ENCODE measurements around the gene CACNG6.

Gene CACNG6

DNA sequence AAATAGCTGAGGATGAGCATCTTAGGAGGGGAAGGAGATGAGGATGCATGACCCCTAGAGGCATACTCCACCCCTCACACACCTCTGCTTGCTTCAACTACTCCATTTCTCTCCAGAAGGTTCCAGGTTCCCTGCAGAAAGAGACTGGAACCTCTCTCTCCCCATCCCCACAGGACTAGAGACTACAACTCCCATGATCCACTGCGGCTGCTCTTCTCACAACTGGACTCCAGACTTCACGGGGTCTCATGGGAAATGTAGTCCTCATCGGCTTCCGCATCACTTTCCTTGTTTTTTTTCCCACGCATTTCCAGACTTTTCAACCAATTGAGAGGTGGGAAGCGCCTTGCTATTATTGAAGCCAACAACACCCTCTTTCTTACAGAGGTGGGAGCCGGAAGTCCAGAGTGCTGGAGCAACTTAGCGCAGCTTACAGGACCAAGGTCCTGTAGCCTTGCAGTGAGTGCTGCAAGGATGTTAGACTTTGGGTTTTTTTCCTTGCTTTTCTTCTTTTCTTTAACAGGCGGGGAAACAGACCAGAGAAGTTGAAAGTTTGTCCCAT is 13.9 kb upstream of the CACNG6 start:
- Histone ChIP-seq H3K36me3 (ENCODE audit: control insufficient read depth, insufficient read depth, low read length) (no peaks in the 10 kb centered on the region), H3K4me1 (ENCODE audit: control insufficient read depth, insufficient read depth, low read length) (peaks cover 27% of the 10 kb centered on the region), H3K27me3 (ENCODE audit: control insufficient read depth, insufficient read depth, low read length) (peaks cover 43% of the 10 kb centered on the region), H3K9ac (ENCODE audit: low read length) (no peak overlapping the region), H3K9me3 (ENCODE audit: control insufficient read depth, low read length) (no peaks in the 10 kb centered on the region), H3K4me3 (ENCODE audit: low read length) (no peak overlapping the region)

DNA sequence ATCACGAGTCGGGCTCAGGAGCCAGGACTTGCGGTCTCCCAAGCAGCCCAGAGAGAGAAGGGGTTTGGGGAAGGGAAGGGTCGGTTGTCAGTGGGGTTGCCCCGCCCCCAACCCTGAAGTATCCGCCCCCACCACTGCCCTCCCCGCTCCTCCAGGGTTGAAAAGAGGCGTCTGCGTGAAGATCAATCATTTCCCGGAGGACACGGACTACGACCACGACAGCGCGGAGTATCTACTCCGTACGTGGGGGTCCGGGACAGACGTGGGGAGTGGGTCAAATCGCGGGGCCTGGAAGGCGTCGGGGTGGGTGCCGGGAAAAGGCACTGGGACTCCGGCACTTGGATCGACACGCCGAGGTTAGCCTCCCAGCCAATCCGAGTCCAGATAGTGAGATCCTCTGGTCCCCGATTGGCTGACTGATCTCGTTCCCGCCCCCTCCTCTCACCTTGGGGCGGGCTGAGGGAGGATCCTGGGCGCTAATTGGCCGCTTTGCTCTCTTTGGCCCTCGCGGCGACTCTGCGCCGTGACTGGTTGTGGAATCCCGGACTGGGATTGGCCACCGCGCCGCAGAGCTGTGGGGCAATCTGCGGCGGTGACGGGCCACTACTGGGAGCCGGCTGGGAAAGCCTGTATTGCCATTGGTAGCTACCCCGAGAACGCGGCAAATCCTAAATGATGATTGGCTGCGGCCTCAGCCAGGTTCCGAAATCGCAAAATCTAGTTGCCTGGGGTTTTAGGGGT is 13.3 kb upstream of the CACNG6 start:
- Histone ChIP-seq H3K9me3 (ENCODE audit: control insufficient read depth, low read length) (no peaks in the 10 kb centered on the region), H3K4me3 (ENCODE audit: low read length) (no peak overlapping the region), H3K9ac (ENCODE audit: low read length) (no peak overlapping the region), H3K4me1 (ENCODE audit: control insufficient read depth, insufficient read depth, low read length) (peaks cover 27% of the 10 kb centered on the region), H3K27me3 (ENCODE audit: control insufficient read depth, insufficient read depth, low read length) (peaks cover 43% of the 10 kb centered on the region), H3K36me3 (ENCODE audit: control insufficient read depth, insufficient read depth, low read length) (no peaks in the 10 kb centered on the region)

DNA sequence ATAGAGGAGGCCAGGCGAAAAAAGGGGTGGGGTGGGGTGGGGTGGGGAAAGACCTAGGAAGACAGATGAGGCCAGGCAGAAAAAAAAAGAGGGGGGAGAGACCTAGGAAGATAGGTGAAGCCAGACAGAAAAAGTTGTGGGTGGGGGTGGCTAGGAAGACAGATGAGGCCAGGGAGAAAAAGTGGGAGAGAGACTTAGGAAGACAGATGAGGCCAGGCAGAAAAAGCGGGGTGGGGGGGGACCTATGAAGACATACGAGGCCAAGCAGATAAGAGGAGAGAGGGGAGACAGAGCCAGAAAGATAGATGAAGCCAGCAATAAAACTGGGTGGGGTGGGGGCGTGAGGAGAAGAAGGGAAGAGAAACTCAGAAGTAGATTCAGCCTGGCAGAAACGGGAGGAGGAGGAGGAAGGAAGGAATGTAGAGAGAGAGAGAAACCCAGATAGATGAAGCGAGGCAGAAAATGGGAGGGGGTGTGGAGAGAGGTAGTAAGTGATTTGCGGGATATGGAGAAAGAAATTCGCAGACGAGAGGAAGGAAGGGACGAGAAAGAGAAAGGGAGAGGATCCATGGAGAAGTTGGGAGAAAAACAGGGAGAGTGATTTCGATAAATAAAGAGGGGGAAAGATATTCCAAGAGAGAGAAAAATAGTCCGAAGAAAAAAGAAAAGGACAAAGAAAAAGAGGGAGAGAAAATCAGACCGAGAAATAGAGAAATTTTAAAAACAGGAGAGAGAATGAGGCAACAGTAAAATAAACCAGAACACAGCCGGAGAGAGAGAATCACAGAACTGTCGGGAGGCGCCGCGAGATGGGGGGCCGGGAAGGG is 12.2 kb upstream of the CACNG6 start:
- no peaks in the 10 kb centered on the region for H3K9me3 ChIP-seq (ENCODE audit: control insufficient read depth, low read length)
- peaks cover 27% of the 10 kb centered on the region for H3K4me1 ChIP-seq (ENCODE audit: control insufficient read depth, insufficient read depth, low read length)
- no peak overlapping the region for H3K4me3 ChIP-seq (ENCODE audit: low read length)
- no peaks in the 10 kb centered on the region for H3K36me3 ChIP-seq (ENCODE audit: control insufficient read depth, insufficient read depth, low read length)
- no peak overlapping the region for H3K9ac ChIP-seq (ENCODE audit: low read length)
- H3K27me3 ChIP-seq (ENCODE audit: control insufficient read depth, insufficient read depth, low read length): peaks cover 51% of the 10 kb centered on the region

DNA sequence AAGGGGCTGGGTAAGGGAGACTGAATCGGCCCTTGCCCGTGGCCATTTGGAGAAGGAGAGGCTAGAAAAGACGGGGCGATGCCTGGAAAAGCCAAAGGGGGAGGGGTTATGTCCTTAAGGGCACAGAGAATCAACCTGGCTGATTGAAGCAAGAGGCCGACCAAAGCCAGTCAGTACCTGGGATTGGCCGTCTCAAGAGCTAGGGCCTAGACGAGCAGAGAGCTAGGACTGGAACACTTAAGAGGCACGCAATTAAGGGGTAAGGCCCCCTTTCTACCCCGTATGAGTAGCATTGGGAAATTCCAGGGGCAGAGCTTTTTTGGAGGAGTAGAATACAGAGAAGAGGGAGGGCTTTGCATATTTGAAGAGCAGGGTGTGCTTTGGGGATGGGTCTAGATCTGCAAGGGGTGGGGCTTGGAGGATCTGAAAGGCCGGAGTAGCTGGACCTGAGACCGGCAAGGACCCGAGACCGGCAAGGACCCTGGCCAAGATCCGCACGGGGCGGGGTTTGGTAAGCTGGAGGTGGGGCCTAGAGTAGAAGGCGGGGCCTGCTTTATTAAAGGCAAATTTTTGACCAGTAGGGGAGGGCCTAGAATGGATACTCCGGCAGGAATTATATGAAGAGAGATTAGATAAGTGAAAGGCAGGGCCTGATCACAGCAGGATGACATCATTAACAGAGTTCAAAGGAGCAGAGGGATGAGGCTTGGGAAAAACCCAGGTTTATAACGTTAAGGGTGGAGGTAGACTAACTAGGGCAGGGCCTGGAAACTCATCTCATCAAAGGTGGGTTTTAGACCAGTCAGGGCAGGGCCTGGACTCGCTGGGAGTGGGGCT is 10.7 kb upstream of the CACNG6 start:
- peaks cover 27% of the 10 kb centered on the region for H3K4me1 ChIP-seq (ENCODE audit: control insufficient read depth, insufficient read depth, low read length)
- H3K36me3 ChIP-seq (ENCODE audit: control insufficient read depth, insufficient read depth, low read length): no peaks in the 10 kb centered on the region
- peaks cover 51% of the 10 kb centered on the region for H3K27me3 ChIP-seq (ENCODE audit: control insufficient read depth, insufficient read depth, low read length)
- H3K4me3 ChIP-seq (ENCODE audit: low read length): peak overlapping the region; percentile 74
- H3K9ac ChIP-seq (ENCODE audit: low read length): peak overlapping the region; percentile 31
- H3K9me3 ChIP-seq (ENCODE audit: control insufficient read depth, low read length): no peaks in the 10 kb centered on the region

DNA sequence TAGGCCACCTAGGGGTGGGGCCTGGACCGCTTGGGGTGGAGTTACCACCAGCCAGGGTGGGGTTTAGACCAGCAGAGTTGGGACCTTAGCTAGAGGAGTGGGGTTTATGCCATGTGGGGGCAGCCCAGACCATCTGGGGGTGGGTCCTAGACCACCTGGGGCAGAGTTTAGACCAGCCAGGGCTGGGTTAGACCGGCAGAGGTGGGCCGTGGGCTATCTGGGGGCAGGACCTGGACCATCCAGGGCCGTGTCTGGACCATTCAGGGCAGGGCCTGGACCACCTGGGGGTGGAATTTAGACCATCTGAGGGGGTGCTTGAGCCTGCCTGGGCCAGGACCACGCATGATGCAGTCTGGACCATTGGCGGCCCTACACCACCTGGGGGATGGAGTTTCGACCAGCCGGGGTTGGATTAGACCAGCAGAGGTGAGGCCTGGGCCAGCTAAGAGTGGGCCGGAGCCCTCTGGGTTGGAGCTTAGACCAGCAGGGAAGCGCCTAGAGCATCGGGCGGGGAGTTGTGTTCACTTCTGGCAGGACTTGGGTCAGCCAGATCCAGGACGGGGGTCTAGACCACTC is 10.0 kb upstream of the CACNG6 start:
- no peak overlapping the region for H3K4me3 ChIP-seq (ENCODE audit: low read length)

DNA sequence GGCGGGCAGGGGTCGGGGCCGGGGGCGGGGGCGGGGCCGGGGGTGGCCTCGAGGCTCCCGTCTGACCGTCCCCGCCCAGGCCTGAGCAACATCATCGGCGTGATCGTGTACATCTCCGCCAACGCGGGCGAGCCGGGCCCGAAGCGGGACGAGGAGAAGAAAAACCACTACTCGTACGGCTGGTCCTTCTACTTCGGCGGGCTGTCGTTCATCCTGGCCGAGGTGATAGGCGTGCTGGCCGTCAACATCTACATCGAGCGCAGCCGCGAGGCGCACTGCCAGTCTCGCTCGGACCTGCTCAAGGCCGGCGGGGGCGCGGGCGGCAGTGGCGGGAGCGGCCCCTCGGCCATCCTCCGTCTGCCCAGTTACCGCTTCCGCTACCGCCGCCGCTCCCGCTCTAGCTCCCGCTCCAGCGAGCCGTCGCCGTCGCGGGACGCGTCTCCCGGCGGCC is 9.4 kb upstream of the CACNG6 start:
- Histone ChIP-seq H3K27me3 (ENCODE audit: control insufficient read depth, insufficient read depth, low read length) (peaks cover 51% of the 10 kb centered on the region), H3K4me3 (ENCODE audit: low read length) (no peak overlapping the region)

More for the DNA sequence above, 10.0 kb upstream of the CACNG6 start:
- Histone ChIP-seq H3K36me3 (ENCODE audit: control insufficient read depth, insufficient read depth, low read length) (no peaks in the 10 kb centered on the region), H3K4me1 (ENCODE audit: control insufficient read depth, insufficient read depth, low read length) (peaks cover 27% of the 10 kb centered on the region), H3K27me3 (ENCODE audit: control insufficient read depth, insufficient read depth, low read length) (peaks cover 51% of the 10 kb centered on the region), H3K9me3 (ENCODE audit: control insufficient read depth, low read length) (no peaks in the 10 kb centered on the region), H3K9ac (ENCODE audit: low read length) (no peak overlapping the region)

DNA sequence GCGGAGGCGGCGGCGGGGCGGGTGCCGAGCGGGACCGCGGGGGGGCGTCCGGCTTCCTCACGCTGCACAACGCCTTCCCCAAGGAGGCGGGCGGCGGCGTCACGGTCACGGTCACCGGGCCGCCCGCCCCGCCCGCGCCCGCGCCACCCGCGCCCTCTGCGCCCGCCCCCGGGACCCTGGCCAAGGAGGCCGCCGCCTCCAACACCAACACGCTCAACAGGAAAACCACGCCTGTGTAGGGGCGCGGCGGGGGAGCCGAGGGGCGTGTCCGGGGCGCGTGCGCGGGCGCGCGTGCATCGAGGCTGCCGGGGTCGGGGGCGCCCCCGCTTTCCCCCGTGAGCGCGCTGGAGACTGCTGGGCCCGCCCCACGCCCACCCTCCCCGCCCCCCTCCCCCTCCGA is 8.8 kb upstream of the CACNG6 start:
- Histone ChIP-seq H3K27me3 (ENCODE audit: control insufficient read depth, insufficient read depth, low read length) (peaks cover 50% of the 10 kb centered on the region), H3K4me1 (ENCODE audit: control insufficient read depth, insufficient read depth, low read length) (peaks cover 26% of the 10 kb centered on the region), H3K36me3 (ENCODE audit: control insufficient read depth, insufficient read depth, low read length) (no peaks in the 10 kb centered on the region), H3K9ac (ENCODE audit: low read length) (no peak overlapping the region), H3K9me3 (ENCODE audit: control insufficient read depth, low read length) (no peaks in the 10 kb centered on the region), H3K4me3 (ENCODE audit: low read length) (no peak overlapping the region)

More for the DNA sequence above, 9.4 kb upstream of the CACNG6 start:
- Histone ChIP-seq H3K9ac (ENCODE audit: low read length) (no peak overlapping the region), H3K36me3 (ENCODE audit: control insufficient read depth, insufficient read depth, low read length) (no peaks in the 10 kb centered on the region), H3K9me3 (ENCODE audit: control insufficient read depth, low read length) (no peaks in the 10 kb centered on the region), H3K4me1 (ENCODE audit: control insufficient read depth, insufficient read depth, low read length) (peaks cover 27% of the 10 kb centered on the region)

DNA sequence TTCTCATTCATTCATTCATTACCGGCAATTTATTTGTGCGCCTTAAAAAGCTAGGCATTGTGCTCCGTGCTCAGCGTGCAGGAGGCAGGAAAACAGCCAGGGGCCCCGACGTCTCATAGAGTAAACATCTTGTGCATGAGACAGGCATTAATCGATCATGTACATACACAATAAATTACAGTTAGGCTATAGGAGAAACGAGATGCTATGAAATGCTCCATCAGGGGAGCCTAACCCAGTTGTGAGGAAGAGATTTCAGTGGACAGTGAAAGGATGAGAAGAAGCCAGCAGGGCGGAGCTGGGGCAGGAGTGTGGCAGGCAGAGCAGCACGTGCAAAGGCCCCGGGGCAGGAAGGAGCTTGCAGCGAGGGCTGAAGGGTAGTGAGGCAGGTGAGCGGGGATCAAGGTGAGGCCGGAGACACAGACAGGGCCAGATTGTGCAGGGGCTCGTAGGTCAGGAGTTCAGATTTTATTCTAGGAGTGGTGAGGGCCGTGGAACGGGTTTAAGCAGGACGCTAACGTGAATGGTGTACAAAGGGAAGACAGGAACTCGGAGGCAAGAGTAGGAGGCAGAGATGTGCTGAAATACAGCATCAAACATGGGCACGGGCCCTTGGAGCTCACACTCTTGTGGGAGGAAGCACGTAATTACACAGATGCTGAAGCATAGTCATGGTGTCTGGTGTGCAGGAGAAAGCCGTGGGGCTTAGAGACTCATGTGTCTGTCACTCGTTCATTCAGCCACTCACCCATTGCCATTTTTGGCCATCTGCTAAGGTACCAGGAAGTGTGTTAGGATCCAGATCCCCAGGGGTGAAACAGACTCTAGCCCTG is 7.8 kb upstream of the CACNG6 start:
- H3K36me3 ChIP-seq (ENCODE audit: control insufficient read depth, insufficient read depth, low read length): no peaks in the 10 kb centered on the region

DNA sequence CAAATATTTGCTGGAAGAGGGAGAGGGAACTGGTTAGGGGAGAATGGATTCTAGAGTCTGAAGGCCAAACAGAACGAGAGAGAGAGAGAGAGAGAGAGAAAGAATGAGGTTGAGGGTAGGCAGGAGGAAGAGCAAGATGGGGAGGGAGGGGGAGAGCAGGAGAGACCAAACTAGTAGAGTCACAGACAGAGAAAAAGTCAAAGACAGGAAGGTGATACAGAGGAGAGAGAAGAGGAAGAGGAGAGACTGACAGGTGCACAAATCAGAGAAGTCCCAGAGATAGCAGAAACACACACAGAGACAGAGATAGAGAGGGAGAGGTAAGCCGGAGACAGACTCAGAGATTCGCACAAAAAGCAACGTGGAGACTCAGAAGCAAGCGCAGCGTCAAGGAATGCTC is 5.6 kb upstream of the CACNG6 start:
- H3K4me3 ChIP-seq (ENCODE audit: low read length): no peak overlapping the region

More for the DNA sequence above, 7.8 kb upstream of the CACNG6 start:
- Histone ChIP-seq H3K9ac (ENCODE audit: low read length) (no peak overlapping the region), H3K4me1 (ENCODE audit: control insufficient read depth, insufficient read depth, low read length) (peaks cover 22% of the 10 kb centered on the region), H3K9me3 (ENCODE audit: control insufficient read depth, low read length) (no peaks in the 10 kb centered on the region), H3K27me3 (ENCODE audit: control insufficient read depth, insufficient read depth, low read length) (peaks cover 43% of the 10 kb centered on the region), H3K4me3 (ENCODE audit: low read length) (no peak overlapping the region)

DNA sequence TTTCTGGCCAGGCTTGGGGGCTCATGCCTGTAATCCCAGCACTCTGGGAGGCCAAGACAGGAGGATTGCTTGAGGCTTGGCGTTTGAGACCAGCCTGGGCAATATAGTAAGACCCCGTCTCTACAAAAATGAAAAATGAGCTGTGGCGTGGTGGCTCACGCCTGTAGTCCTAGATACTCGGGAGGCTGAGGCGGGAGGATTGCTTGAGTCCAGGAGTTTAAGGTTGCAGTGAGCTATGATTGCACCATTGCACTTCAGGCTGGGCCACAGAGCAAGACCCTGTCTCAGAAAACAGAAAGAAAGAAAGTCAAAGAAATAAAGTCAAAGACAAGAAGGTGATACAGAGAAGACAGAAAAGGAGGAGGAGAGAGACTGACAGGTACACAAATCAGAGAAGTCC is 2.5 kb upstream of the CACNG6 start:
- Histone ChIP-seq H3K4me1 (ENCODE audit: control insufficient read depth, insufficient read depth, low read length) (peaks cover 3% of the 10 kb centered on the region), H3K9ac (ENCODE audit: low read length) (no peak overlapping the region), H3K27me3 (ENCODE audit: control insufficient read depth, insufficient read depth, low read length) (peaks cover 33% of the 10 kb centered on the region), H3K9me3 (ENCODE audit: control insufficient read depth, low read length) (no peaks in the 10 kb centered on the region), H3K36me3 (ENCODE audit: control insufficient read depth, insufficient read depth, low read length) (no peaks in the 10 kb centered on the region), H3K4me3 (ENCODE audit: low read length) (no peak overlapping the region)

More for the DNA sequence above, 5.6 kb upstream of the CACNG6 start:
- Histone ChIP-seq H3K9ac (ENCODE audit: low read length) (no peak overlapping the region), H3K27me3 (ENCODE audit: control insufficient read depth, insufficient read depth, low read length) (peaks cover 28% of the 10 kb centered on the region), H3K9me3 (ENCODE audit: control insufficient read depth, low read length) (no peaks in the 10 kb centered on the region), H3K4me1 (ENCODE audit: control insufficient read depth, insufficient read depth, low read length) (peaks cover 9% of the 10 kb centered on the region), H3K36me3 (ENCODE audit: control insufficient read depth, insufficient read depth, low read length) (no peaks in the 10 kb centered on the region)
